Left lung (tissue), 10 donors: ENCODE measurements around the gene AP2S1. TPM values are rescaled to one million over a fixed set of nuclear protein-coding genes. Genes with fewer than 3 reads are reported as not detected.

Source experiments
- ATAC-seq: fragments of 200-7000 bp; cut with Tn5 transposase; one replicate; pipeline ENCODE4 v1.9.1; 2020; ENCODE audit warnings: moderate library complexity
- DNase-seq, 4 donors: peaks; one replicate each; pipeline ENCODE4 v3.0.0-alpha.2; 2013 to 2020
- H3K27ac ChIP-seq, 2 donors: fragments of 200-600 bp; sonication (generic) in 1 of 2; one replicate each; pipeline versions ENCODE4 v1.5.0 to v1.8.0; 2020 to 2021
- H3K27me3 ChIP-seq, 2 donors: fragments of 200-600 bp; sonication (generic) in 1 of 2; one replicate each; pipeline versions ENCODE4 v1.5.0 to v1.8.0; 2020 to 2021
- H3K36me3 ChIP-seq, 2 donors: fragments of 200-600 bp; sonication (generic) in 1 of 2; one replicate each; pipeline versions ENCODE4 v1.5.0 to v1.8.0; 2020 to 2021
- H3K4me1 ChIP-seq, 2 donors: fragments of 200-600 bp; one replicate each; pipeline ENCODE4 v1.8.0; 2021
- H3K4me3 ChIP-seq, 2 donors: fragments of 200-600 bp; sonication (generic) in 1 of 2; one replicate each; pipeline versions ENCODE4 v1.5.0 to v1.8.0; 2020 to 2021; ENCODE audit warnings: mild to moderate bottlenecking in 1 of 2
- H3K9me3 ChIP-seq, 2 donors: fragments of 200-600 bp; sonication (generic) in 1 of 2; one replicate each; pipeline versions ENCODE4 v1.5.0 to v1.8.0; 2020 to 2021
- CTCF ChIP-seq, 2 donors: fragments of 200-600 bp; sonication (generic) in 1 of 2; IDR thresholded peaks; one replicate each; pipeline versions ENCODE4 v1.5.0 to v1.8.0; 2021; ENCODE audit warnings: antibody characterized with exemption in 2 of 2
- intact Hi-C, 2 donors: fragments of 100-400 bp; cut with DNase I; formaldehyde crosslinking; loops; one replicate each; pipeline versions ENCODE4 v1.11.2 to v1.14.2; 2022
- polyA plus RNA-seq, 6 donors: library from polyadenylated mRNA; unstranded; fragments of 120-200 nt; gene quantifications; one replicate each; pipeline ENCODE4 v1.2.1, GENCODE V29; 2013; ENCODE audit not compliant: insufficient read length in 6 of 6
- total RNA-seq, 2 donors: library from RNA; stranded (reverse); fragmentation: NEBNext Ultra II Directional; extraction: Animal tissue kit (Norgen Biotek cat#: 25700); gene quantifications; one replicate each; pipeline ENCODE4 v1.2.1, GENCODE V29; 2021
- donor health status: DM: no; HTN: yes; CAD: no.
- donor health status: DM: no; HTN: no; CAD: no.

Gene AP2S1
- total and polyA plus RNA-seq, 8 donors = 92.3 to 163 (median 113) TPM

DNA sequence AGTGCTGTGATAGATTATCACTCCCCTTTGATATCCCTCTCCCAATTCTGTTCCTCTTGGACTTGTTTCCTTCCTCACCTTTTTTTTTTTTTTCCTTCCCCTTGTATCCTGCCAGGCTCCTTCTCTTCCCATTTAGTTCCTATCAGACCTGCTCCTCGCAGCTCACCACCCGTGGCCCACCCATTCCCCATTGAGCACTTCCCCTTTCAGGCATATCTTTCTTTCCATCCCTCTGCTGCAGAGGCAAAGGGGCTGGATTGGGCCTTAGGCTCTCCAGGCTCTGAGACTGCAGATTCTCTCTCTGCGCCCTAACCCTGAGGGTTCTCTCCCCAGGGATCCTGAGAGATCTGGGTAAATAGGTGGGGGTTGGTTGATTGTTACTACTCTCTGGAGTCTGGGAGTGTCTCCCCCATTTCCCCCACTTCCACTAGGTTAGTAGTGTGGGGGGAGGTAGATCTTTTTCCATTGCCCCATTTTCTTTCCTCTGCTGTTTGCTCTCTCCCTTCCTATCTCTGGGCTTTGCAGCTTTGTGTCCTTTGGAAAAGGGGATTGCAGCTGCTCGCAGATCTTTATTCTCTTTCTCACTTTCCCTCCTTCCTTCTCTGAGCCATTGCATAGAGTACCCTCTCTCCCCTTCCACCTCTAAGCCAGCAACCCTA is 12.5 kb upstream of the AP2S1 start:
- H3K36me3 ChIP-seq = no peaks in the 10 kb centered on the region
- no peak for ATAC-seq
- DNase-seq = peak in 1 of 4 donors; percentile 32
- TF ChIP-seq CTCF (IDR thresholded peaks at IDR 0.05) = no peak
- H3K4me3 ChIP-seq = peak overlapping the region; percentile 74 to 88
- no peaks in the 10 kb centered on the region for H3K9me3 ChIP-seq
- H3K27me3 ChIP-seq = no peaks in the 10 kb centered on the region
- intact Hi-C loops = loop anchor here in 1 of 2 donors (10.0 kb wide), 1 partner anchor 52 kb away; no protein-coding TSS in a partner anchor
- H3K27ac ChIP-seq = peak overlapping the region; percentile 51 to 58
- peaks cover 17 to 69% of the 10 kb centered on the region in 2 donors for H3K4me1 ChIP-seq

- ATAC-seq (no peak), DNase-seq (peak in 1 of 4 donors; percentile 26)
- TF ChIP-seq CTCF (IDR thresholded peaks at IDR 0.05) = no peak
- intact Hi-C loops = loop anchor here in 1 of 2 donors (10.0 kb wide), 1 partner anchor 52 kb away; no protein-coding TSS in a partner anchor
- Histone ChIP-seq H3K27ac (peak overlapping the region; percentile 94 to 98), H3K27me3 (no peaks in the 10 kb centered on the region), H3K36me3 (no peaks in the 10 kb centered on the region), H3K4me1 (peaks cover 17 to 69% of the 10 kb centered on the region in 2 donors), H3K9me3 (no peaks in the 10 kb centered on the region), H3K4me3 (peak overlapping the region; percentile 74 to 88)
Observed at GRCh38 chr19:46862503-46862834, 11.8 kb upstream of the AP2S1 start.

GRCh38 chr19:46861691-46862502 is 11.3 kb upstream of the AP2S1 start:
- no peaks in the 10 kb centered on the region for H3K9me3 ChIP-seq
- ATAC-seq (no peak), DNase-seq (peak in 1 of 4 donors; percentile 38)
- peak overlapping the region; percentile 94 to 98 for H3K27ac ChIP-seq
- H3K4me3 ChIP-seq = peak overlapping the region; percentile 74 to 88
- no peaks in the 10 kb centered on the region for H3K36me3 ChIP-seq
- peaks cover 17 to 71% of the 10 kb centered on the region in 2 donors for H3K4me1 ChIP-seq
- intact Hi-C loops = loop anchor here in 1 of 2 donors (2.0 to 10.0 kb wide), 2 partner anchors 53 to 129 kb away; no protein-coding TSS in a partner anchor
- no peak for TF ChIP-seq CTCF (IDR thresholded peaks at IDR 0.05)
- no peaks in the 10 kb centered on the region for H3K27me3 ChIP-seq

- Histone ChIP-seq H3K27me3 (no peaks in the 10 kb centered on the region), H3K9me3 (no peaks in the 10 kb centered on the region), H3K27ac (peak within 1 kb of the TSS; percentile 94 to 98), H3K4me1 (peaks cover 14 to 71% of the 10 kb centered on the region in 2 donors), H3K4me3 (peak within 1 kb of the TSS; percentile 74 to 88), H3K36me3 (no peaks in the 10 kb centered on the region)
- intact Hi-C loops = loop anchor here in 1 of 2 donors (2.0 to 10.0 kb wide), 2 partner anchors 54 to 130 kb away; no protein-coding TSS in a partner anchor
- ATAC-seq (peak; percentile 47), DNase-seq (peak in 2 of 4 donors; percentile 47 to 82)
- no peak for TF ChIP-seq CTCF (IDR thresholded peaks at IDR 0.05)
Observed at GRCh38 chr19:46860846-46861690, 10.4 kb upstream of the AP2S1 start, which contains the start of gene ARHGAP35. Gene ARHGAP35 (plus strand): TSS chr19:46860997. CDS start chr19:46918676, 57,679 bp downstream.
